ENCODE data around the gene FOXE1.

FOXE1 gene

DNA sequence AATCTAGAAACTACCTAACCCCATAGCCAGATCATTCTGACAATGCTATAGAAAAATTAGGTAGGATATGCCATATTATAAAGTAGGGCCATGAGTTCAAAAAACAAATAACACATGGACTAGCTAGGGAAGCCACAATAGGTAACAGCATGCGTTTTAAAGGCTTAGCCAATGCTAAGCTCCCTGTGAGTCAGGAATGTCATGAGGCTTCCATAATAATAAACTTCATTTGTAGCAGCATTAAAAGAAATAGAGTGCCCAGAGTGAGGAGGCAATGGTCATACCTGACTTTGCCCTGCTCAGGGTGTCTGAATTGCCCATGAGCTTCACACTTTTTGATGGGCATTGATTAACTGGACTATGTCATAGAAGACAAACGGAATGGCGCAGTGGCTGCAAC lies 15.8 kb downstream of the FOXE1 start:
- no peak for DNase-seq

DNA sequence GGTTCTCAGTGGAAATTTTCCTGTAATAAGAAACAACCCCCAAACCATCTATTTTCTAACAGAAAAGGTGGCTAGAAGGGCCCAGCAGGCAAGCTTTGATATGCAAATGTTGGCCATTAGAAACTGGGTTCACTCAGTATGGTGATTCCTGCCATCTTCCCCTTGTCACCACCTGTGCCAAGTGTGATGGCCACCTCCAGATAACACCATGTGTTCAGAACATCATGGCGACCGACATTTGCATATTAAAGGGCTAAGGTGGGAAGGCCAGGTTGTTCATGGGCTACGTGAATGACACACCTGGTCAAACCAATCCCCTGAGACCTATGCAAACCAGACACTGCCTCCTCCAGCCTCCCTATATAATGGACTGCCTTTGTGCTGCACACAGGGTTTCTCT lies 20.4 kb downstream of the FOXE1 start:
- no peak for DNase-seq

DNA sequence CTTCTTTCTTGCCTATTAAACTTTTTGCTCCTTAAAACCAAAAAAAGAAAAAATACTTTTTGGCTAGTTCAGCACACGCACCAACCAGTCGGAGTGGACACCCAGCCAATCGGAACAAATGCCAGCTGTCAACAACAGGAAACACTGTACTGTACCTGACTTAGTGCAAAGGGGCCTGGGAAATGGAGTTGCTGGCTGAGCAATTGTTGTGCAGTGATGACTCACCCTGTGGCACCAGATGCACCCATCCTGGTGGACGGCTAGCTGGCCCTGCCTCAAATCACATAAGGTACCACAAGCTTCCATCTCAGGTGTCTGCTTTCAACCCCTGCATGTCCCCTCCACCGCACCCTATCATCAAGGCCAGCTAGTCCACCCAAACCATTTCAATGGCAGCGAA lies 20.9 kb downstream of the FOXE1 start:
- DNase-seq: no peak

DNA sequence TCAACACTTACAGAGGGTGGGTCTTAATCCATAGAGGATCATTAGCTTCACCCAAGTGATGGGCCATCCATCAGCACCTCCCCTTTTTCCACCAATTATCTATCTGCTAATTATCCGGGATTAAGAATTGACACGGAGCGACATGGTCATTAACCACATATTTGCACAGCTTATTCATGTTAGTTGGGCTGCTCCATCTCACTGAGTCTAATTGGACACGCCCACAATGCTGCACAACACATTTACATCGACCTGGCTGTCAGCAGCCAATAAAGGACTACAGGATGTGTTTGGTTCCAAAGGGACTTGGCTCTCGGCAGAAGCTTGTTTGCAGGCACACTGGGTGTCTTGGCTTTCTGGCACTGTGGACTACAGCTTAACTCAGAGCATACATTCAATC lies 21.6 kb downstream of the FOXE1 start:
- no peak for DNase-seq

DNA sequence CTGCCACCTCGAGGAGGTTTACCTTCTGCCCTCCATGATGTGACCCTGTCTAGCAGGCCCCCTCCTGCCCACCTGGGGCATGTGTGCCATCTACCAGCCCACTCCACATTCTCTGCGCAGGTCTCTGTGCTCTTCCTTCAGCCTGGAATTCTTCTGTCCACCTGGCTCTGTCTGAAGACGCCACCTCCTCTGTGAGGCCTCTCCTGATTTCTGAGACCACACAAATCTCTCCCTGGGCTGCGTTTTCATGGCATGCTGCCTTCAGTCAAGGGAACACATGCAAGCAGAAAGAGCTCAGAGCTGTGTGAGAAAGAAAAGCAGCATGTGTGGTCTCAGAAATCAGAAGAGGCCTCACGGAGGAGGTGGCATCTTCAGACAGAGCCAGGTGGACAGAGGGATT lies 22.1 kb downstream of the FOXE1 start:
- DNase-seq: no peak

DNA sequence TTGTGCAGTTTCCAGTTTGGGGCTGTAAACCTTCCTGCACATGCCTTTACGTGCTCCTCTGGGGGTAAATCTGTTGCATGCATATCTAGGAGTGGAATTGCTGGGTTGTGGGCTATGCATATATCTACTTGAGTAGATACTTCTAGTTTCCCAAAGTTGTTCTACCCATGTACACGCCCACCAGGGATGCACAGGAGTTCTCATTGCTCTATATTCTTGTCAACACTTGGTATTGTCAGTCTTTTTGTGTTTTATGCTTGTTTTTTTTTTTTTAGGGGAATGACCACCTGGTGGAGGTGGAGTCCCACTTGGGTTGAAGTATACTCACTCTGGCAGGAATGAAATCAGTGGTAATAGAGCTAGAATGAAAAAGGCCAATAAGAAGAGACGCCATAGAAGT lies 23.0 kb downstream of the FOXE1 start:
- DNase-seq: no peak

DNA sequence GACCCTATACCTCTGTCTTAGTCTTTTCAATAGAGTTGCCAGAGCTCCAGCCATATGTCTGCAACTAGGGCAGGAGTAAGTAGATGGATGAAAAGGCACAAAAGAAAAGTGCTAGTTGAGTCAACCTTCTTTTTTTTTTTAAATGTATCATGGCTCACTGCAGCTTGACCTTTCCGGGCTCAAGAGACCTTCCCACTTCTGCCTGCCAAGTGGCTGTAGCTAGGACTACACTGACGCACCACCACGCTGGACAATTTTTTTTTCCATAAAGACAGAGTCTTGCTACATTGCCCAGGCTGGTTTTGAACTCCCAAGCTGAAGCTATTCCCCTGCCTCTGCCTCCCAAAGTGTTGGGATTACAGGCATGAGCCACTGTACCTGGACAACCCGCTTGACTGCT lies 27.3 kb downstream of the FOXE1 start:
- no peak for DNase-seq

DNA sequence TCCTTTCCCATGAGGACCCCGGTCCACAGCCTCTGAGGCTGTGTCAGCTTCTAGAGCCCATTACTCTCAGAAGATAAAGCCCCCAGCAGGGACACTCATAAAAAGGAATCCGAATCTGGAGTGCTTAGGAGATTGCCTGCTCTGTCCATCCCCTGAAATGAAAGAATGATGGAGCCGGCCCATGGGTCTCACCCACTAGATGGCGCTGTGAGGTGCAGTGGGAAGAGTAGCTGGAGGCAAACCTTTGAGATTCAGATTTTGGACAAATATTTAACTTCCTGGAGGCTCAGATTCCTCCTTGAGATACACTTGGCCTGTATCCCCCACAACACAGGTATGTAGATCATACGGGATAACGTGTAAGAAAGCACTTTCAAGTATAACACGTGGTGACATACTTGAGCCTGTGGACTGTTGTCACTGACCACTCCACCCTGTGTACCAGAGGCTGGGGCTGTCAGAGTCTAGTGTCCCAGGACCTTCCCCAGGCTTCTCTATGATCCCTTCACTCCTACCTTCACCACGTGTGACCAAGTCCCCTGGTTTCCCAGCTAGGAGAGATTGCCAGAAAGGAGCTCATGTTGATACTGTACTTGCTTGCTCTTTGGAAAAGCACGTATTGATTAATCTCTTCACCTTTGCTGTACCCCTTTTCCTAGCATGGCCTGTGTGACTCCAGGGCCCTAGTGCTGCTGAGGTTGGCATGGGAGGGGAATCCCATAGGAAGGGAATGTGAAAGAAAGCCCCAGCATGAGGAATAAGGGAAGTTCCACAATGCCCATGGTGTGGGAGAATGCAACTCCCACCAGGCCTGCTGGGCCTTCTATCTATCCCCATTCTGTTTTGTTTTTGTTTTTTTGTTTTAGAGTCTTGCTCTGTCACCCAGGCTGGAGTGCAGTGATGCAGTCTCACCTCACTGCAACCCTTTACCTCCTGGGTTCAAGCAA lies 37.2 kb downstream of the FOXE1 start:
- DNase-seq: peak; percentile 40 to 59

DNA sequence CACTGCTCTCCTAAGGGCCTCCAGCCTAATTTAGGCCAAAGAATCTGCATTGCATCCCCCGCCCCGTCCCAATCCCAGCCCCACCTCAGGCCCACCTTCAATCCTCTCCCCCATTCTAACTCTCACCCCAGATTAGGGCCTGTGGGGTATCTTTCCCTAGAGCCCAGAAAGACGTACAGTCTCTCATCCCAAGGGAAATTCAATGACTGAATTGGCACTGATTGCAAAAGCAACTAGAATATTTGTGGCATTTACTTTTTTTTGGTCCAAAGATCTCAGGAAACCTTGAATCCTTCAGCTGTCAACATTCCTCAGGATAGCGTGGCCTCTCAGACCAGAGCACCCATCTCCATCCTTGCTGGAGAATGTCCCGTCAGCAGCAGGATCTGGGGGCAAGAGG lies 38.7 kb downstream of the FOXE1 start:
- DNase-seq: no peak

DNA sequence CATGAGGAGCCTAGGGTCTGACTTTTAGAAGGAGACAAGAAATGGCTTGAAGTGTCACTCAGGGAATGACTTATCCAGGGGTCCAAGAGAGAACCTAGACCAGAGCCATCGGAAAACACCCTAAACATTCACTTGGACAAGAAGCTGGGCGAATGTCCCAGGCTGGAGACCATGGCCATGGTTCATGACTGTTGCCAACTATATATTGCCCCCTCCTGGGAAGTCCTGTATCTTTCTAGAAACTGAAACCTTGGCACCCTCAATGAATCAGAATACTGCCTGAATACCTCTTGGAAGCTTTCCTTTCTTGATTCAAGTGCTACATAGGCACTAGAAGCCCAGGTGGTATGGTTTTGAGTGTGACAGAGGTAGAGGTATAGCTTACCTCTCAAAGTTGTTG lies 39.4 kb downstream of the FOXE1 start:
- no peak for DNase-seq

DNA sequence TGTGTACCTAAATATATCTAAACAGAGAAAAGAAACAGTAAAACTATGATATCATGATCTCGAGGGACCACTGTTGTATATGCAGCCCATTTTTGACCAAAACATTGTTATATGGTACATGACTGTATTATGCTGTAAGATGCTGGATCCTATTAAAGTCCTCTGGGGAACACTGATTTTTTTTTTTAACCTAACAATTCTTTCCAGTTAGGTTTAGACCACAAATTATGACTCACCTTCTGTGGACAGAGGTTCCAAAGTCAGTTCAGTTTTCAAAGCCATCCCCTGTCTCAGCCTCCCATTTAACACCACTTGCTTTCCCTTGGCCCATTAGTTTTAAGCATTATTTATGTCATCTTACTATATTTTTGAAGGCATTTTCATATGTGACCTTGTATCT lies 42.2 kb downstream of the FOXE1 start:
- DNase-seq: no peak

DNA sequence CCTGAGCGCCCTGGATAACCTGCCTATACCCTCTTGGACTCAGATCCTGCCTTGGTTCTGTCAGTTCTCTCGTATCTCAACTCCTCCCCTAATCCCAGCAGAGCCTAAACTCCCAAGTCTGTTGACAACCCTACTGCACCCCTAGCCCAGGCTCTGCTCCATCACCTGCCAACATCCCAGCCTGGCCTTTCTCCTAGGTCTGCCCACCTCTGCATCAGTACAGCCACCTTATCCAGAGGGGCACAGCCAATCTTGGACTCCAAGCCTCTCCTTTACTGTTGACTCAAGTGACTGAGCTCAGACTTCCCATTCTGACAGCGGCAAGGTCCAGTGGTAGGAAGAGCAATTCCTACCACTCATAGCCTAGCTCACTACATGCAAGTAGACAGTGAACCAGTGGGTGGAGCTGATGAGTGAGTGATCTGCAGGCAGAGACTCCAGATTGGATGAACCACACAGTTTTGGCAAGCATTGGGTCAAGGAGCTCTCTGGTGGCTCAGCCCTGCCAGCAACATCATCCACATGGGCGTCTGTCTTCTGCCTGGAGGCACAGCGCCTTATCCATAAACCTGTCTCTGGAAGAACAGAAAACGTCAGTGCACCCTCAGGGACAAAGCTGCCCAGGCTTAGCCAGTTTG lies 42.8 kb downstream of the FOXE1 start:
- no peak for DNase-seq

DNA sequence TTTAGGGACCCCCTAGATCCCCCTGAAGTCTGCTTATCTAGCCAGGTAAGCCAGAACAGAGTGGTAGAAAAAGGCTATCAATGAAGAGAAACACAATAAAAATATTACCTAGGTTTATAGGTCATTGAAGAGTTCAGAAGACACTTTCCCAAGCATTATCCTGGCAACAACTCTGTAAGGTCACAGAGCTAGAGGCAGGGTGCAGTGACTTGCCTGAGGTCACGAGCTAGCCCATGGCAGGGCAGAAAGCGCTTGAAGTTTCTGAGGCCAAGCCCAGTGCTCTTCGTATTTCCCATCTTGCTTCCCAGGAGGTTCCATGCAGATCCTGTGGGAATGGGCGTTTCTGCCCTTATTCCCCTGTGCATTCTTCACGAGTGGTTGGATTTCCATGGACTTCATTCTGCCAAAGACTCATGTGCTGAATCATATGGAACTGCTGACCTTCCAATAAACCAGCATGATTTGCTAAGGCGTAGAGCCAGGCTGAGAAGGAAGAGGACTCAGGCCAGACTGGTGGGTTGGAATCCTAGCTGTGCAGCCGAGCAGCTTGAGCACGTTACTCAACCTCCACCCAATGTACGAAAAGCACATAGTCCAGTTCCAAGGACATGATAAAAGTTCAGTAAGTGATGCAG lies 47.2 kb downstream of the FOXE1 start:
- no peak for DNase-seq

DNA sequence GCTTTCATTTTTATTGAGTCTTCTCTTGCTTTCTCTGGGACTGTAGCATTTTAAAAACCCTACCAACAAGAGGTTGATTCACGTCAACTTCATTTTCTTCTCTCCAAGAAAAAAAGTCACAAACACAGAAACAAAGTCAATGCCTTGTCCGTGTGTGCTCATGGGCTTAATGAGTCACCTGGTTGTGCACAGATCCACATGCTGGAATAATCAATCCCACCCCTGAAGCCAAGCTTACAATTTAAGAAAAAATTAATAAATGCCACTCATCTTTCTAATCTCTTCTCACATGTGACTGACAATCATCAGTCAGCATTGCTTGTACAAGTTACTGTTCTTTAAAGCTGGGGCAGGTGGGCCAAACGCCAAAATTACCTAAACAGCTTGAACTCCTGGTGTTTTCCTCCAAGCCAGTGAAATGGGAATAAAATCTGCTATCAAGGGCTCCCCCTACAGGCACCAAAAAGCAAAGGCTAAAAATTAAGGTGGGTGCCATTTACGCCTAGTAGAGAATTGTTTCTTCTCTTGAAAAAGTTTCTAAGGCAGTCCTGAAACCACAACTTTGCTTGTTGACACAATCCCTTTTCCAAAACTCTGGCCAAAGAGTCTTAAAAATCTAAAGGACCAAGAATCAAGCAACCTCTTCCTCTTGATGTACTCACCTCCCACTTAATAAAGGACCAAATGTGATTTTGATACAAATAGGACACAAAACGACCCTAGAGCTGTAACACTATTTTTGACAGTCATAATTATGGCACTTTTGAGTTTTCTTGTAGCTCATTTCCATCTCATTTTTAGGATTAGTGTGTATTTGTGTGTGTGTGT lies 47.9 kb downstream of the FOXE1 start:
- no peak for DNase-seq

DNA sequence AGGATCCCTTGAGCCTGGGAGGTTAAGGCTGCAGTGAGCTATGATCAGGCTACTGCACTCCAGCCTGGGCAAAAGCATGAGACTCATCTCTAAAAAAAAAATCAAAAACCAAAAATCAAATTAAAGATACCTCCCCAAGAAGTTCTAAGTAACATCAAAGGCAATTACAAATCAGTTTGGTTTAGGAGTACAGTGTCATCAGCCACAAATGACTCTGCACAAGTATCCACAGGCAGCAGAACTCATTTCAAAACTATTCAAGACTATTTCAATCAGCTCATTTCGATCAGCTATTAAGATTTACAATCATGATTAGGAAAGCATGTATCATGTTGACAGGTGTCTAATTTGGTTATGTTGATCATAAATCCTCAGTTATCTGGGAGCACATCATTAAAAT lies 50.2 kb downstream of the FOXE1 start:
- no peak for DNase-seq

DNA sequence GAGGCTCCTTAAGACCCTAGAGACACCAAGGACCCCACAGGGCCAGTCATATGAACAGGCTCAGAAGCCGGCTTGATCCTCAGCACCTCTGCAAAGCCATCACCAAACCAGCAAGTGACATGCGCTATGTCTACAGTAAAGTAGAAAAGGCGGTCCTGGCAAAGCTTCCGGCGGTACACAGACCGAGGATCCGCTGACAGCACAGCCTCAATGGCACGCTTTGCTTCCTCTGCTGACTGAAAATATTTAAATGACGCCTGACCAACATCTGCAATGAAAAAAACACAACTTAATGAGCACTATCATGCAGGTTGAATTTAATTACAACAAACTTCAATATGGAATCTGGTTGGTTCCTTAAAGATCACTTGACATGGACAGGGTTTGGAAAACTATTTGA lies 51.7 kb downstream of the FOXE1 start:
- peak in 1 of 2 experiments; percentile 23 for DNase-seq

DNA sequence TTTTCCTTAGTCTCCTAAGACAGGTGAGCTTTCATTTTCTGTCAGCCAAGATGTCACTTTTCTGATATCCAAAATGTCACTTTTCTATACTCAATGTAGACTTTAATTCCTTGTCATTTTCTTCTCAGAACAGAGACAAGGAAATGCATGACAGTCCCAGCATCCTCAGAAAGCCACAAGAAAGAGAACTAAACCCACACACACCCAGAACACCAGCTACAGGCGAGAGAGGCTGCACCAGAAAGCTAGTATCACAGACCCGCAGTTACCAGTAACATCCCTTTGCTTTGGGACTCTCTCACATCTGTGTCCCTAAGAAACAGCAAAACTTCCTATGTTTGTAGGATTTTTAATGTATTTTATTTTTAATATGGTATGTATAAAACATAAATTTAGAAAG lies 52.2 kb downstream of the FOXE1 start:
- peak in 1 of 2 experiments; percentile 55 for DNase-seq
